HS-27A (cell line): ENCODE data around the gene TSHZ3.

Experiments
- DNase-seq: peaks from one replicate; pipeline ENCODE4 v3.0.0-alpha.2; 2012; ENCODE audit warnings: low read depth, missing footprints

TSHZ3 gene, protein sequence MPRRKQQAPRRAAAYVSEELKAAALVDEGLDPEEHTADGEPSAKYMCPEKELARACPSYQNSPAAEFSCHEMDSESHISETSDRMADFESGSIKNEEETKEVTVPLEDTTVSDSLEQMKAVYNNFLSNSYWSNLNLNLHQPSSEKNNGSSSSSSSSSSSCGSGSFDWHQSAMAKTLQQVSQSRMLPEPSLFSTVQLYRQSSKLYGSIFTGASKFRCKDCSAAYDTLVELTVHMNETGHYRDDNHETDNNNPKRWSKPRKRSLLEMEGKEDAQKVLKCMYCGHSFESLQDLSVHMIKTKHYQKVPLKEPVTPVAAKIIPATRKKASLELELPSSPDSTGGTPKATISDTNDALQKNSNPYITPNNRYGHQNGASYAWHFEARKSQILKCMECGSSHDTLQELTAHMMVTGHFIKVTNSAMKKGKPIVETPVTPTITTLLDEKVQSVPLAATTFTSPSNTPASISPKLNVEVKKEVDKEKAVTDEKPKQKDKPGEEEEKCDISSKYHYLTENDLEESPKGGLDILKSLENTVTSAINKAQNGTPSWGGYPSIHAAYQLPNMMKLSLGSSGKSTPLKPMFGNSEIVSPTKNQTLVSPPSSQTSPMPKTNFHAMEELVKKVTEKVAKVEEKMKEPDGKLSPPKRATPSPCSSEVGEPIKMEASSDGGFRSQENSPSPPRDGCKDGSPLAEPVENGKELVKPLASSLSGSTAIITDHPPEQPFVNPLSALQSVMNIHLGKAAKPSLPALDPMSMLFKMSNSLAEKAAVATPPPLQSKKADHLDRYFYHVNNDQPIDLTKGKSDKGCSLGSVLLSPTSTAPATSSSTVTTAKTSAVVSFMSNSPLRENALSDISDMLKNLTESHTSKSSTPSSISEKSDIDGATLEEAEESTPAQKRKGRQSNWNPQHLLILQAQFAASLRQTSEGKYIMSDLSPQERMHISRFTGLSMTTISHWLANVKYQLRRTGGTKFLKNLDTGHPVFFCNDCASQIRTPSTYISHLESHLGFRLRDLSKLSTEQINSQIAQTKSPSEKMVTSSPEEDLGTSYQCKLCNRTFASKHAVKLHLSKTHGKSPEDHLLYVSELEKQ

DNA sequence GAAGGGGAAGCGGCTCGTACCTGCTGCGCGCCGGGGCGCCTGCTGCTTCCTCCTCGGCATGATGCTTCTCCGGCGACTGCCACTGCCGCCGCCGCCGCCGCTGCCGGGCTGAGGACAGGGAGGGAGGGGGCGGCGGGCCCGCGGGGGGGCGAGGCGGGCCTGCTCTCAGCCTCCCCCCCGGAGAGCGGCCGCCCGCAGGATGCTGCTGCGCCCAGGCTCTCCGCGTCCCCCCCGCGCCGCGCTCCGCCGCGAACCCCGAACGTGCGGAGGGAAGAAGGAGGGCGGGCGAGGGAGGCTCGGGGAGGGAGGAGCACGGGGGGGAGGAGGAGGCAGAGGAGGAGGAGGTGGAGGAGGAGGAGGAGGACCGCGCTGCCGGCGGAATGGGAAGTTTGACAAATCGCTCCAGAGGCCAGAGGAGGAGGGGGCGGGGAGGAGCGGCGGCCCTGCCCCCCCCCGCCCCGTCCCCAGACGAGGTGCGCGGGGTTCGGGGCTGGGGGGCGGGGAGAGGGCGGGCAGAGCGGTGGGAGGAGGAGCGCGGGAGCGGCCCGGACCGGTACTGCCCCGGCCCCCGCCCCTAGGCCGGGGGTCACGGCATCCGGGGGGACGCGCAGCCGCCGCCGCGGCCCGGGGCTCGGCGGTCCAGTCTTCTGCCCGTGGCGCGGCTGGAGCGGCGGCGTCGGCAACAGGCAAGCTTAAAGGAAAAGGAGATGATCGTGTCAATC, at the start of gene TSHZ3:
Gene TSHZ3 (minus strand): TSS at position 277 of the 722 bp plus-strand sequence. CDS start 217 bp downstream, at position 60.
- DNase-seq = peak; percentile 30

DNA sequence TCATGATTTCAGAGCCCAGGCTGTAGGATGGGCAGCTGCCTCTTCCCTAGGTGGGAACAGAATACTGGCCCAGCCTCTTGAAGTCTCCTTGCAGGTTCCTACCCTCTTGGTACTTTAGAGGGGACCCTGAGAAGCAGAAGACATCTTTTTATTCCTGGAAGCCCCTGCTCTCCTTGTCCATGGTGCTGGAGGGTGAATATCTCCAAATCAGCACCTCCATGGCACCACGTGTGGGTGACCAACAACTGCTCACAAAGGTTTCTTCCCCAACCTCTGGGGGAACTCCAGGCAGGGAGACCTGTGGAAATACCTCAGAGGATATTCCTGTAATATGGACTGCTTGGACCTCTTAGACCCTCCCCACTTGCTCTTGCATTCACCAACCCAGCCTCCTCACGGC, 48.1 kb upstream of the TSHZ3 start:
- DNase-seq = no peak

DNA sequence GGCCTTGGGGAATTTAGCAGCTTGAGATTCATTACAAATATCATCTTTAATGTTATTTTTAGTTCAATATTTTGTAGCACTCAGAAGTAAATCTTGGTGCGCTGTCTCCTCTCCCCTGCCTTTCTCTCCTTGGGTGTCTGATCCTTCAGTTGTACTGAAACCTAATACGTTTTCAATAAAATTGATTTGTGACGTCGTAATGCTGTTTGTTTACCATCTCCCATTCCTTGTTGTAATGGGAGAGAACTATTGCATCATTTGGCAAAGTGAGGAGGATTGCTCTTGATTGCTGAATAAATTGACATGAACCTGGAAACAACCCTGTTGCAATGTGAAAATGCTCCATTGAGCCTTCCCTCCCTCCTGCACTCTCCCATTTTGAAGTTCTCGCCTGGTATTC, 43.2 kb upstream of the TSHZ3 start:
- no peak for DNase-seq

DNA sequence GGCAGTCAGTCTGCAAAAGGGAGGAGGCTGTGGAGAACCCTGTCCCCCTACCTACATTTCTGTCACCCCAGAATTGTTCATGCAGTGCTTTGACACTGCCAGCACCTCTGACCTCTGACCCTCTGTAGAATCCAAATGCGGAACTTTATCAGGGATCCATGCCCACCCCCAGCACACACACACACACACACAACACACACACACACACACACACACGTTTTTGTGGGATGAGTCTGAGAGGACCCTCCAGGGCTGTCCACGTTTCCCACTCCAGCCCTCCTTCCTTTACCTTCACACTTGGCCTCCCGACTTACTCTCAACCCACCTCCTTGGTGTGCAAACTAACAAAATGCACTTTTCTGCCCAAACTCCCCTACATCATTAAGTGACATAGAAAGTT, 42.3 kb upstream of the TSHZ3 start:
- no peak for DNase-seq

DNA sequence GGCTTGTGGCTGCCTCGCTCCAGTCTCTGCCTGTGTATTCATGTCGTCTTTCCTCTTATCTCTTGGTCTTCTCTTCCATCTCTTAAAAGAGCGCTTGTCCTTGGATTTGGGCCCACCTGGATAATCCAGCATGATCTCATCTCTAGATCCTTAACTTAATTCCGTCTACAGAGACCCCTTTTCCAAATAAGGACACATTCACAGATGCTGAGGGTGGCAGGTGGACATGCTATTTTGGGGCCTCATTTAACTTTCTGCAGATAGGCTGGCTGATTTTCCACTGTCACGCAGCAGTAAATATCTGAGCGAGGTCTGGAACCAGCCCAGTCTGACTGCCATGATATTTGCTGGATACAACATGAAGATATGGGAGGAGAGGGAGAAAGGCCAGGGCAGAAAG, 41.5 kb upstream of the TSHZ3 start:
- no peak for DNase-seq

DNA sequence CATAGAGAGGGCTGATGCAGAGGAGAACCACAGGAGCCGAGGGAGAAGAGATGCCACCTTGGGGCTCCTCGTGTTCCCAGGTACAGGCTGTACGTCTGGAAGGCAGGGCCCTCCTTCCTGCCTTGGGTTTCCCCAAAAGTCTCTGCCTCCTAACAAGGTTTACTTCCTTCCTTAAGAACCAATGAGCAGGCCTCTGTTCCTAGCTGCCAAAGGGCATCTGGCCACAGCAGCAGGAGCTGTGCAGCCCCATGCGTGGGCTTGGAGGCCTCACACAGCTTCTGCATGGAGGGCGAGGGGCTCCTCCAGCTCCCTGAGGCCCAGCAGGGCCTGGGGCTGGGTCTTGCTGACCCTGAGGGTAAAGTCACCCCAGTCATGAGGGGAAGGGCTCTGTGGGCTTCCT, 40.6 kb upstream of the TSHZ3 start:
- no peak for DNase-seq

DNA sequence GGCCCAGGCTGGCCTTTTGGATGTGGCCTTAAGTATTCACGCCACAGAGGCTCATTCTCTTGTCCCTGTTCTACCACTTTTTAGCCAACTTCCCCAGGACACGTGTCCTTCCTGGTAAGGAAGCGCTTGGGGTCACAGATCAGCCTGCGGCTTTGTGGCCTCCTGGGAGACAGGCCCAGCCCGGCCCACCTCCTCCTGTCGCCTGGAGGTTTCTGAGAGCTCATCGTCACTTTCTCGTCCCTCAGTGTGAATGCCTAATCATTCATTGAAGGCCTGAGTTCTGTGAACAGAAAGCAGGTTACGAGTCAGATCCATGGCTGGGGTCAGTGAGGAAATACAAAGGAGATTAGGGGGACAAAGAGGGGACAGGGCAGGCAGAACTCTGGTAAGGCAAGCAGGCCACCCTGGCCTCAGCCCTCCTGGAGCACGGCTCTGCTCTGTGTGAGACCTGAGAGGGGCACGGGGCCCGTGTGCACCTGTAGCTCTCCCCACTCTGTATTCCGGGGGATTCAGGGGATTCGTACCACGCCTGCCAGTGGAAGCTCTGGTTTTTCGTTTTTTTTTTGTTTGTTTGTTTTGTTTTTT, 38.6 kb upstream of the TSHZ3 start:
- no peak for DNase-seq

DNA sequence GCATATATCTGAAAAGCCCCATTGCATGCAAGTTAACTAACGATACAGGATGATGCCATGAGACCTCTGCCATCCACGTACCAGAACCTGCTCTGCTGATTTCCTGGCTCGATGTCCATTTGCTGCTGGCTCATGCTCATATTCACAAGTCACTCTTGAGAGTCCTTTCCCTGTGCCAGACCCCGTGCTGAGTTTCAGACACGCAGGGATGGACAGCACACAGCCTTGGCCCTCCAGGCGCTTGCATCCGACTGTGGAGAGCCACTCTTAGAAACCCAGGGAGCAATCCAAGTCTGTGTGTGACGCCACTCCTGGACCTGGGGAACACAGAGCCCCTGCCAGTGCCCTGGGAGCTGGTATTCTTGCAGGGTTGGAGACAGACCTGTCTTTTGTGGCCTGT, 37.6 kb upstream of the TSHZ3 start:
- DNase-seq = no peak

DNA sequence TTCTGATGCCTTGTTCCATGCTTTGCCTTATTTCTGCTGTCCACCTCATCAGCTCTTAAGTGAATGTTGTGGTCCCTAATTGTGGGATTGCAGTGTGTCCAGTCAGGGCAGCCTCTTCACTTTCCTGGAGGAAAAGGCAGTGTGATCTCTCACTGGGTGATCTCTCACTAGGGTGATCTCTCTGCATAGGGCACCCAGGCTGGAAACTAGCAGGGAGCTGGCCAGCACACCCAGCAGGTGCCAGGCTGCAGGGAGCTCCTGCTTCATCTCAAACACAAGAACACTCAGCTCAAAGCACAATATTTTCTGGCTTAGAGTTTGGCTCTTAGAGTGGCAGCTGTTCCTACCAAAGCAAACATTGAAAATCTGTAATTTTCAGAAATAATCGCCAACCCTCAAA, 36.5 kb upstream of the TSHZ3 start:
- no peak for DNase-seq

DNA sequence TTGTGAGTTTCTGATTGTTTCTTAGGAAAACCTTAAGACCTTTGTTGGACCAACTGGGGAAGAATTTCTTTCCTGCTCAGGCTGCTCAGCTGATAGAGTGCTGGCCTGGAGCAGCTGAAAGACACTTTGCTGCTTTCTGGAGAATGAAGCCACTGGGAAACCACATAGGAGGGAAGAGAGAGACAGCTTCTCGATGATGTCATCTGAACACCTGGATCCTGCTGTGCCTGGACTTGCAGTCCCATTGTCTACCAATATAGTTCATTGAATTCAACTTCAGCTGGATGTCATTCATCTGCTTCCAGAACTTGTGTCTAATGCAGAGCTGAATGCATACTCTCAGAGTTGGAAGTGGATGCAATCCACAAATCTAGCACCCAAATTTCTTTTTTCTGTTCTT, 34.3 kb upstream of the TSHZ3 start:
- no peak for DNase-seq

DNA sequence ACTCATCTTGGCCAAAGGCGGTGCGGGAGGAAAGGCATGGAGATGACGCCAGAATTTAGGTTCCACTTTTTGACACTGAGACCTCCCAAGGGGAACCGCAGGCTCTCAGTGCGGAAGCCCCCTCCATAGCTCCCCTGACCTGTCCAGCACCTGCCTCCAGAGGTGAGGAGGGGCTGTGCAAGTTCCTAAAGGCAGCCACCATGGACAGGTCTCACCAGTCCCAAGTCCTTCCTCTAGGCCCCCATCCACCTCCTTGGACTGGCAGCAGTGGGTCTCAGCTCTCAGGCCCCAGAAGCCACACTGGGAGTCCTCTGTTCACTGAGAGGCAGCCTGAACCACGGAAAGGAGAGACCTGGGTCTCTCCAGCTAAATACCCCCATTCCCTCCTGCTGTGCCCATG, 31.6 kb upstream of the TSHZ3 start:
- DNase-seq = no peak

DNA sequence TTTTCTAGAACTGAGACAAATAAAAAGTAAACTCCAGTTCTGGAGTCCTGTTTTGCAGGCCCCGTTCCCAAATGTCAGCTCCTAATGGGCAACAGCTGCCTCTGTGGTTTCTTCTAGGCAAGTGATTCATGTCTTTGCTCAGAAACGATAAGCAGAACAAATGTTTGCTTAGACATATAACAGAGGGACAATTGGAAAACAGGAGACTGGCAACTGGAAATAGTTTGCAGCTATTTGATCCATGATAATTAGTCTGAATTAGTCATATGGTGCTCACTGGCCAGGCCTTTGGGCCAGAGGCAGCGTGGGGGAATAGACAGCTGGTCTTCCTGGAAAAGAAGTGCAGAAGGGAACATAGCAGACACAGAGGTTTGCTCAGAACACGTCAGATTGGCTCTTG, 29.2 kb upstream of the TSHZ3 start:
- peak; percentile 7 for DNase-seq

DNA sequence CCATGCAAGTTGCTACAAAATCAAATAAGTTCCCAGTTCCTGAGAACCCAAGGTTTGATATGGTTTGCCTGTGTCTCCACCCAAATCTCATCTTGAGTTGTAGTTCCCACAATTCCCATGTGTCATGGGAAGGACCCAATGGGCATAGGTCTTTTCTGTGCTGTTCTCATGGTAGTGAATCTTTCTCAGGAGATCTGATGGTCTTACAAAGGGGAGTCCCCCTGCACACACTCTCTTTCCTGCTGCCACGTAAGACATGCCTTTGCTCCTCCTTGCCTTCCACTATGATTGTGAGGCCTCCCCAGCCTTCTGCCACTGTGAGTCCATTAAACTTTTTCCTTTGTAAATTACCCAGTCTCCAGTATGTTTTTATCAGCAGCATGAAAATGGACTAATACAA, 28.5 kb upstream of the TSHZ3 start:
- DNase-seq = no peak

DNA sequence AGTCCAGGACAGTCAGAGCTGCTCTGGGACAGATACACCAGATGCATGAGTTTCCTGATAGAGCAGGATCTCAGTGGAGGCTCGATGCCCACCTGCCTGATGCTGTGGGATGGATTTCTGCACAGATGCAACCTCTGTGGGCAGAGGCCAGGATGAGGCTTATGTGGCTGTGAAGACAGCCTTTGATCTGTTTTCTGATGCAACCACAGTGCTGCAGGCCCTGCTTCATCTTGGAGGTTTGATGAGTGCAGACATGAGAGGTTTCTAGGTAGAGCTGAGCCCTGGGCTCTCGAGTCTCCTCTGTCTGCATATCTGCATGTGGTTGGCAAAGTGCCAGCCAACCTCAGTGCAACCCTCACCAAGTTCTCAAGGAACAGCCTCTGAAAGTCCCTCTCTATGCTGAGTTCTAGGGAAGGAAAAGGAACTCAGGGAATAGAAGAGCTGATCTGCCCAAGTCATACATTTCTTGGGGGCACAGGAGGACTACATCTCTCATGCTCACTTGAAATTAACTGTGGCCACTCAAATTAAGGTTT, 23.1 kb upstream of the TSHZ3 start:
- no peak for DNase-seq

DNA sequence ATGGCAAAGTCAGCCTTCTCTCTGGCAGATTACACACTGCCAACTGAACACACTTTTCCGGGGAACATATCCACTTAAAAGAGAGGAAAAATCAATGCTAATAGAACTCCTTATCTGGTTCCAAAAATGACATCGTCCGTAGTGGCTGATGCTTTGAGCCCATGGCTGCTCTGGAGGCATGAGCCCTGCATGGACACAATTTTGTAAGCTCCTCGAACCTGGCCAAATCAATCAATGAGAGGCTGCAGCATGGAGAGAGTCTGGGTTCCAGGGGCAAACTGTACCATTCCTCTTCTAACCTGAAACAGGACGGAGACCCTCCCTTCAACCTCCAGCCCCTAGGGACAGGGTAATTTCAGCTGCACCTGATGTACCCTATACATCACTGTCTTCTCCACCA, 21.0 kb upstream of the TSHZ3 start:
- DNase-seq = no peak

DNA sequence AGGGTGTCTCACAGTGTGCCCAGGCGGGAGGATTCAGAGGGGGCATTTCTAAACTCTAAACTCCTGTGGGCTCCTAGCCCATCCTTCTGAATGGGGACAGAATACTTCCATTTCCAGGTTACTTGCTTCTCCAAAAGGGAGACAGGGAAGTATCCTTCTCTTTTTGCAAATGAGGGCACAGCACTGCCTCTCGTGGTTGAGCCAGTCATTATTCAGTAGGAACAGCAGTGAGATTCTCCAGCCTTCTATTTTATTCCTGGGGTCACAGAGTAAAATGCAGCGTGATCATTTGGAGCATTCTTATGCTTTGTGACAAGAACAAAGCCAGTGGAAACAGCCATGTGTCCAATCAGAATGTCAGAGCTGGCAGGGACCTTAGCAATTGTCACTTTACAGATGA, 15.7 kb upstream of the TSHZ3 start:
- DNase-seq = no peak

DNA sequence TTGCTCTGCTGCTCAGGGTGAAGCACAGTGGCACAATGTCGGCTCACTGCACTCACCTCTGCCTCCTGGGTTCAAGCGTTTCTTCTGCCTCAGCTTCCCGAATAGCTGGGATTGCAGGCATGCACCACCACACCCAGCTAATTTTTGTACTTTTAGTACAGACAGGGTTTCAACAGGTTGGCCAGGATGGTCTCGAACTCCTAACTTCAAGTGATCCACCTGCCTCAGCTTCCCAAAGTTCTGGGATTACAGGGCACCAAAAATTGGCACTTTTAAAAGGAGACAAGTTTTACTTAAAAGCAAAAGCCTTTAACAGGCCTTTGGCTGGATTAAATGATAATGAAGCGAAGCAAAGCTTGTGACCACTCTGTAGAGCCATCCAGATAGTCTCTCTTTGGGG, 12.5 kb upstream of the TSHZ3 start:
- DNase-seq = no peak

DNA sequence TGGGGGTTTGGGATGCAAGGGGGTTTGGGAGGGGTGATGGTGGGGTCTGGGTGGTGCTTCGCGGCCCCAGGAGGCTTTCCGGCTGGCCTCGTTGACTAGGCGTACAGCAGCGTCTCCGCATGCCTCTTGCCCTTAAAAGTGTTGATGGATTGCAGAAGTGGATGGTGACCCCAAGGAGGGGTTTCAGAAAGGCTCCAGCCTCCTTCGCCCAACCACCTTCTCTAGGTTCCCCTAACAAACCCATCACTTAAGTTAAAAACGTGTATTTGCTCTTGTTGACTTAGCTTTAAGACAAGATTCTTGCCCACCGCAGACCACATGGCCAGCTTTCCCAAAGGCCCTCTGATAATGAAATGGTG, 8.1 kb upstream of the TSHZ3 start:
- DNase-seq = no peak

DNA sequence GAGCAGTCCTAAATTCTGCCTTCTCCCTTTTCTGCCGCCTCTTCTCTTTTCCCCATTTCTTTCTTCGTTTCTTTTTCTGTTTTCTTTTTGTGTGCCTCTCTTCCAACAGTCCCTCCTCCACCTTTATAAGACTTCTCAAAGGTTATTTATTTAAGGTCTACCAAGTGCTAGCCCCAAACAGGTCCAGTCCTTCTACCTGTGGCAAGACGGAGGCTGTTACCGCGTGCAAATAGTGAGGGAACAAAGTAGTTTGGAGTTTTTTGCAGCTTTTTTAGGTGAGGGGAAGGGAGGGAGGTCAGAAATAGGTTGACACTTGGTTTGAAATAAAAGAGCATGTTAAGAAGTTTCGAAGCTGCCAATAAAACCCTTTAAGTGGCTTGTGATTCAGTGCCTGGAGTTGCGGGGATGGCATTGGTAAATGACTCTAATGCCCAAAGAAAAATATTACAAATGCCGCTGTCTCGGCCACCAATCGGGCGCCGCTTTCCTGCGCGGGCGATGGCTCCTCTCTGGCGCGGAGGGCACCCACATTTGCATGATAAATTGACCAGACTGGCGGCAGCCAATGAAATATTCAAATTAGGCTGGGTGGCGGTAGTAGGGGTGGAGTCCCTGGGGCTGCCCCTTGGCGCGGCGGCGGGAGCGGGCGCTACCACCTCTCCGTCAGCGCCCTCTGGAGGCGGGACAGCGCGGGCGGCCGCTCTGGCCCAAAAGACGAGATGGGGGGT, 7.5 kb upstream of the TSHZ3 start:
- no peak for DNase-seq

DNA sequence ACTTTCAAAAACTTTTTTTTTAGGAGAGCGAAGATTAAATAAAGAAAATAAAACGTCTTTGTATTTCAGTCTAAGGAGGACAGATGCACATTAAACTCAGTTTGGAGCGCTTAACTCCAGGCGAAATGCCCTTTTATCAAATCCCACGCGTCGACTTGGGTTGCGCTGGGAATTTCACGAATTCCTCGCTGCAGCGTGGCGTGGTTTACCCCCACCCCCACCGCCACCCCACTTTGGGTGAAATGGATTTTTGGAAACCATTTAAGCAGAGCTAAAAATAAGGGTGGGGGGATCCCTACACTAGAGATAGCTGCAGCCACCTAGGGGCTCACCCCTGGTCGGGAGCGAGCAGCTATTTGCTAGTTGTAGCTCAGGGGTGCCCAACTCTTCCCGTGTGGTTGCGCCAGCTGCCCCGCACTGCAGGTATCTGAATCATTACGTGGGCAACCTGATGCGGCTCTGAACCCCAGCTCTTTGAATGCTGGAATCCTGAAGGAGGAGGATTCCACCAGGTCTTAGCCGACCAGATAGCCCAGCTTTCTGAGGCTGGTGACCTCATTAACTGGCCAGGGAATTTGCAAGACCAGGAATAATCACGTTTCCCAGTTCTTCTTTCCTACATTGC, 6.5 kb upstream of the TSHZ3 start:
- no peak for DNase-seq
